HG03457 (cell line): ENCODE data around the gene TMA7B.
"Not testable (repeated sequence)": the region's sequence is repeated elsewhere in the genome, so short reads cannot be mapped to it uniquely, and the experiment has no call there.

ENCODE experiments used
- ATAC-seq: cut with Tn5 transposase; IDR thresholded peaks from one replicate; pipeline ENCODE4 v1.9.1; 2021; ENCODE audit warnings: moderate number of reproducible peaks; ENCODE audit not compliant: unreplicated experiment

Gene TMA7B

GRCh38 chr22:39979048-39979447 is 18.9 kb downstream of the TMA7B start:
- ATAC-seq = no peak

- no peak for ATAC-seq
These were observed 19.3 kb downstream of the TMA7B start for GRCh38 chr22:39979458-39979857.

- no peak for ATAC-seq
These were observed 20.4 kb downstream of the TMA7B start for GRCh38 chr22:39980596-39980995.

GRCh38 chr22:39983346-39983745 is 23.1 kb downstream of the TMA7B start:
- ATAC-seq = no peak

- ATAC-seq = no peak
These were observed 23.8 kb downstream of the TMA7B start for GRCh38 chr22:39984006-39984405.

- no peak for ATAC-seq
These were observed 24.5 kb downstream of the TMA7B start for GRCh38 chr22:39984746-39985145.

- ATAC-seq = no peak
These were observed 25.3 kb downstream of the TMA7B start for GRCh38 chr22:39985383-39986035.

- no peak for ATAC-seq
These were observed 28.4 kb downstream of the TMA7B start for GRCh38 chr22:39988386-39989114.

- no peak for ATAC-seq
These were observed 29.4 kb downstream of the TMA7B start for GRCh38 chr22:39989633-39990032.

- no peak for ATAC-seq
These were observed 30.5 kb downstream of the TMA7B start for GRCh38 chr22:39990686-39991085.

GRCh38 chr22:39991159-39991860 is 31.1 kb downstream of the TMA7B start:
- ATAC-seq = no peak

GRCh38 chr22:39992088-39992826 is 32.1 kb downstream of the TMA7B start:
- ATAC-seq = no peak

- ATAC-seq = not testable (repeated sequence)
These were observed 32.7 kb downstream of the TMA7B start for GRCh38 chr22:39992894-39993293.

GRCh38 chr22:39994041-39994565 is 33.9 kb downstream of the TMA7B start:
- no peak for ATAC-seq

GRCh38 chr22:39994566-39995392 is 34.6 kb downstream of the TMA7B start, which contains the start of gene FAM83F:
Gene FAM83F (plus strand): TSS chr22:39994954. CDS start chr22:39995043, 89 bp downstream.
- ATAC-seq = no peak

- no peak for ATAC-seq
These were observed 35.4 kb downstream of the TMA7B start for GRCh38 chr22:39995393-39996252.

GRCh38 chr22:39996732-39997131 is 36.5 kb downstream of the TMA7B start:
- no peak for ATAC-seq

GRCh38 chr22:39997421-39997820 is 37.2 kb downstream of the TMA7B start:
- no peak for ATAC-seq
